ENCODE results near the gene VSX1. TPM values are rescaled to one million over a fixed set of nuclear protein-coding genes. Genes with fewer than 3 reads are reported as not detected.

VSX1 gene
- total and polyA plus RNA-seq, 2 of the 4 experiments (the other 2 are of a cell fraction), result not detected

DNA sequence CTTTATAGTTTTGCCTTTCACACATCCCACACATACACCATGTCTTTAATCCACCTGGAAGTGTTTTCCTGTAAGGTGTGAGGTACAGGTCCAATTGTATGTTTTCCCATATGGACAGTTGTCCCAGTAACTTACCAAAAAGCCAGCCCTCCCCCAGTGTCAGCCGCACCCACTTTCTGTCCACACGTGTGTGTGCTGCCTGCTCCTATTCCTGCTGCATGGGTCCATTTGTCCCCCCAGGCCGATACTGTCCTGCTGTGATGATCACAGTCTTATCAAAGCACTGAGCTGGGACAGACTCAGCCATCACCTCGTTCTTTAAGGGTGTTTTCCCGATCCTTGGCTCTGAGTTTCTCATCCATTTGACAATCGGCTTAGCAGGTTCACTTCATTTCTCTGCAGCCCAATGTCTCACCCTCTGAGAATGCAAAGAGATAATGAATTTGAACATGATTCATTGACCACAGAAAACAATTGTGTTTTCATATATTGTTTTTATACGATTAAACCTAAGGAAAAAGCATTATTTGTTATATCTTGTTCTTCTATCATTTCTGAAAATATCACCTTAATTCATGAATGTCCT lies 9.6 kb downstream of the VSX1 start:
- Histone ChIP-seq H4K5ac (ENCODE audit: low read depth, low read length) (no peak overlapping the region), H2BK15ac (ENCODE audit: low read depth, low read length) (no peak overlapping the region), H3K18ac (ENCODE audit: low read depth, low read length) (no peak overlapping the region), H3K9ac (ENCODE audit: low read depth, low read length) (no peak overlapping the region), H2AK5ac (ENCODE audit: low read depth, low read length) (no peak overlapping the region), H4K91ac (ENCODE audit: insufficient read depth, low read depth, low read length) (no peak overlapping the region), H3K4me2 (ENCODE audit: low read depth, low read length) (no peak overlapping the region), H3K4me3 (ENCODE audit: insufficient read depth, low read depth, low read length) (no peak overlapping the region), H2BK120ac (ENCODE audit: low read depth, low read length) (no peak overlapping the region), H2AK9ac (replicated peaks; ENCODE audit: low read depth, low read length, poor library complexity) (no peak overlapping the region), H2BK20ac (ENCODE audit: low read depth, low read length) (no peak overlapping the region), H3K23ac (ENCODE audit: low read depth, low read length) (no peak overlapping the region; the same call in 1 of the 2 replicates), H3K36me3 (ENCODE audit: control insufficient read depth, insufficient read depth, low read length) (no peaks in the 10 kb centered on the region), H3K27me3 (ENCODE audit: control insufficient read depth, insufficient read depth, low read length) (peaks cover 58% of the 10 kb centered on the region), H4K20me1 (ENCODE audit: insufficient read depth, low read length) (no peaks in the 10 kb centered on the region), H3K4ac (ENCODE audit: low read depth, low read length) (no peak overlapping the region), H3K14ac (replicated peaks; ENCODE audit: low read depth, low read length) (no peak overlapping the region), H2AFZ (replicated peaks; ENCODE audit: low read length, poor library complexity) (no peak overlapping the region), H3K56ac (ENCODE audit: extremely low read depth, insufficient read depth, low read length) (no peak overlapping the region), H3K9me3 (ENCODE audit: control insufficient read depth, insufficient read depth, low read length) (no peaks in the 10 kb centered on the region), H4K8ac (ENCODE audit: low read depth in 2 of 2, low read length in 2 of 2) (no peak overlapping the region), H3K27ac (ENCODE audit: insufficient read depth, low read length) (no peak overlapping the region), H3K79me1 (ENCODE audit: low read depth in 1 of 2, low read length in 2 of 2) (no peaks in the 10 kb centered on the region), H2BK5ac (ENCODE audit: low read depth, low read length, poor library complexity, severe bottlenecking) (no peak overlapping the region), H3K4me1 (ENCODE audit: control insufficient read depth, insufficient read depth, low read length) (no peaks in the 10 kb centered on the region), H3K9me1 (ENCODE audit: insufficient read depth, low read length) (peaks cover 5% of the 10 kb centered on the region)
- ATAC-seq (ENCODE audit: low read depth), result no peak
- TF ChIP-seq, protein P1, sequence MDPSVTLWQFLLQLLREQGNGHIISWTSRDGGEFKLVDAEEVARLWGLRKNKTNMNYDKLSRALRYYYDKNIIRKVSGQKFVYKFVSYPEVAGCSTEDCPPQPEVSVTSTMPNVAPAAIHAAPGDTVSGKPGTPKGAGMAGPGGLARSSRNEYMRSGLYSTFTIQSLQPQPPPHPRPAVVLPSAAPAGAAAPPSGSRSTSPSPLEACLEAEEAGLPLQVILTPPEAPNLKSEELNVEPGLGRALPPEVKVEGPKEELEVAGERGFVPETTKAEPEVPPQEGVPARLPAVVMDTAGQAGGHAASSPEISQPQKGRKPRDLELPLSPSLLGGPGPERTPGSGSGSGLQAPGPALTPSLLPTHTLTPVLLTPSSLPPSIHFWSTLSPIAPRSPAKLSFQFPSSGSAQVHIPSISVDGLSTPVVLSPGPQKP (IDR thresholded peaks at IDR 0.05; ENCODE audit: borderline replicate concordance, low read depth, low read length), result no peak
- TF ChIP-seq RAD21 (IDR thresholded peaks at IDR 0.05; ENCODE audit: low read length), result no peak
- no peak for TF ChIP-seq CEBPB (IDR thresholded peaks at IDR 0.05; ENCODE audit: low read depth, low read length)
- TF ChIP-seq FOS (IDR thresholded peaks at IDR 0.05; ENCODE audit: low read depth, low read length), result no peak
- TF ChIP-seq MAZ (IDR thresholded peaks at IDR 0.05; ENCODE audit: borderline replicate concordance, low read depth, low read length), result no peak
- no peak for TF ChIP-seq CTCF (conservative IDR thresholded peaks at IDR 0.05; ENCODE audit: low read depth, low read length)
- TF ChIP-seq MAFK (IDR thresholded peaks at IDR 0.05; ENCODE audit: low read depth, low read length), result no peak
- no peak for TF ChIP-seq MXI1 (IDR thresholded peaks at IDR 0.05; ENCODE audit: borderline replicate concordance, low read depth, low read length)
- no peak for TF ChIP-seq USF2 (IDR thresholded peaks at IDR 0.05; ENCODE audit: low read depth, low read length)
- BruUV-seq (replicated peaks), result no TSS peak
- dilution Hi-C loops (cut with HindIII; ENCODE audit: low sequenced_read_pairs, unreplicated experiment) (no loop called here), intact Hi-C loops (cut with micrococcal nuclease) (no loop called here), in situ Hi-C loops (cut with MboI; ENCODE audit: low sequenced_read_pairs) (loop anchor here (10.0 kb wide), 1 partner anchor 102 kb away; no protein-coding TSS in a partner anchor)
- POLR2A ChIA-PET (ENCODE audit: unreplicated experiment), result no interaction called here
- CTCF ChIA-PET, result no interaction called here
- DNase-seq, result no peak
- 39% methylated on average over 3 of the region's 7 CpGs; no CpG with 5 or more reads in 1 of the 2 experiments for WGBS, 2 experiments (ENCODE audit: extremely low coverage in 2 of 2, insufficient read length in 1 of 2)

Measured in IMR-90 (cell line).